ENCODE measurements around the gene PTGER3.

DNA sequence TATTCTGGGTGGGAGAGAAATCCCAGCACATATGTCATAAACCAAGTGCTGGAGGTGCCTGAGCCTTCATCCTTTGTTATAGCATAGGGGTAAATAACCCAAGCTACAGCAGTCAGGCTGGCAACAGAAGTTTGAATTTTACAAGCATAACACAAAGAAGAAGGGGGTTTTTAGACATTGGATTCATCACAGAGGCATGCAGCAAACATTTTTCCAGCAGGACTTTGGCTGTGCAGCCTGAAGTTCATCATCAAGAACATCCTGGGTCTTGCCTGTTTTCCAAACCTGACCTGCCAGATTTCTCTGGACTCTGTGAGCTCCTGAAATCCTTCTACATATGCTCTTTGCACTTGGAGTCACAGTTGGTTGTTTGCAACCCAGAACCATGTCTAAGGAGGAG, 16.2 kb downstream of the PTGER3 start:
- TF ChIP-seq POLR2A (IDR thresholded peaks at IDR 0.05), result no peak
- no peak for TF ChIP-seq EP300 (IDR thresholded peaks at IDR 0.05)

Measured in ovary (tissue), 1 donor.